K562 treated with DMSO at 1 percent for 48 hours (cell line): ENCODE measurements around the gene LY86. TPM values are rescaled to one million over a fixed set of nuclear protein-coding genes. Genes with fewer than 3 reads are reported as not detected.

Experiments
- total RNA-seq: library from RNA; unstranded; fragments of 300-600 nt; gene quantifications from 2 replicates; pipeline ENCODE4 v1.2.3, GENCODE V29; 2022; ENCODE audit warnings: low replicate concordance; ENCODE audit errors: extremely low read depth

LY86 gene
- not detected in 2 replicates for total RNA-seq

GRCh38 chr6:6588064-6588923 is at the start of gene LY86:
LY86 (plus strand) TSS chr6:6588720; CDS start chr6:6588735, 15 bp downstream.

